AG10803 (cell line): ENCODE measurements around the gene RARG.

Experiments used
- DNase-seq: peaks from one replicate; pipeline ENCODE4 v3.0.0; 2010; ENCODE audit warnings: low read depth
- H3K4me3 ChIP-seq: 2 replicates; pipeline ENCODE4 v1.5.1; 2011; ENCODE audit warnings: mild to moderate bottlenecking, low read length, control low read depth
- TF ChIP-seq, protein P1 (sequence below): conservative IDR thresholded peaks from 2 replicates; pipeline ENCODE4 v1.5.1; 2011; ENCODE audit warnings: mild to moderate bottlenecking, low read length, control low read depth, inconsistent platforms

The RARG gene

DNA sequence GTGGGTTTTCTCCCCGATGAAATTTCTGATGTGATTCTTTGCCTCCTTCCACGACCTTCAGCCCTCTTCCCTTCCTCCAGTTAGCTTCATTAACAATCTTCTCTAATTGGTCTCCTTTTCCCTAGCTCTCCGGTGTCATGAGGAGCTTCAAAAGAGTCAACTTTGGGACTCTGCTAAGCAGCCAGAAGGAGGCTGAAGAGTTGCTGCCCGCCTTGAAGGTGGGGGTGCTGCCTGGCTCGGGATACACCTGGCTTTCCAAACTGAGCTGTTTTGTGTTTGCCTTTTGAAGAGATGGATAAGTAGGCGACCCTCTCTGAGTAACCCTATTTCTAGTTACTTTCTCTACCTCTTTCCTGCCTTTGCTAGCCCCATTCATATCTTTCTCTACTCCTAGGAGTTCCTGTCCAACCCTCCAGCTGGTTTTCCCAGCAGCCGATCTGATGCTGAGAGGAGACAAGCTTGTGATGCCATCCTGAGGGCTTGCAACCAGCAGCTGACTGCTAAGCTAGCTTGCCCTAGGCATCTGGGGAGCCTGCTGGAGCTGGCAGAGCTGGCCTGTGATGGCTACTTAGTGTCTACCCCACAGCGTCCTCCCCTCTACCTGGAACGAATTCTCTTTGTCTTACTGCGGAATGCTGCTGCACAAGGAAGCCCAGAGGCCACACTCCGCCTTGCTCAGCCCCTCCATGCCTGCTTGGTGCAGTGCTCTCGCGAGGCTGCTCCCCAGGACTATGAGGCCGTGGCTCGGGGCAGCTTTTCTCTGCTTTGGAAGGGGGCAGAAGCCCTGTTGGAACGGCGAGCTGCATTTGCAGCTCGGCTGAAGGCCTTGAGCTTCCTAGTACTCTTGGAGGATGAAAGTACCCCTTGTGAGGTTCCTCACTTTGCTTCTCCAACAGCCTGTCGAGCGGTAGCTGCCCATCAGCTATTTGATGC is 36.9 kb upstream of the RARG start:
- peak; percentile 17 for DNase-seq
- TF ChIP-seq, protein P1, sequence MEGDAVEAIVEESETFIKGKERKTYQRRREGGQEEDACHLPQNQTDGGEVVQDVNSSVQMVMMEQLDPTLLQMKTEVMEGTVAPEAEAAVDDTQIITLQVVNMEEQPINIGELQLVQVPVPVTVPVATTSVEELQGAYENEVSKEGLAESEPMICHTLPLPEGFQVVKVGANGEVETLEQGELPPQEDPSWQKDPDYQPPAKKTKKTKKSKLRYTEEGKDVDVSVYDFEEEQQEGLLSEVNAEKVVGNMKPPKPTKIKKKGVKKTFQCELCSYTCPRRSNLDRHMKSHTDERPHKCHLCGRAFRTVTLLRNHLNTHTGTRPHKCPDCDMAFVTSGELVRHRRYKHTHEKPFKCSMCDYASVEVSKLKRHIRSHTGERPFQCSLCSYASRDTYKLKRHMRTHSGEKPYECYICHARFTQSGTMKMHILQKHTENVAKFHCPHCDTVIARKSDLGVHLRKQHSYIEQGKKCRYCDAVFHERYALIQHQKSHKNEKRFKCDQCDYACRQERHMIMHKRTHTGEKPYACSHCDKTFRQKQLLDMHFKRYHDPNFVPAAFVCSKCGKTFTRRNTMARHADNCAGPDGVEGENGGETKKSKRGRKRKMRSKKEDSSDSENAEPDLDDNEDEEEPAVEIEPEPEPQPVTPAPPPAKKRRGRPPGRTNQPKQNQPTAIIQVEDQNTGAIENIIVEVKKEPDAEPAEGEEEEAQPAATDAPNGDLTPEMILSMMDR, result no peak
- H3K4me3 ChIP-seq, result peak overlapping the region; percentile 95

DNA sequence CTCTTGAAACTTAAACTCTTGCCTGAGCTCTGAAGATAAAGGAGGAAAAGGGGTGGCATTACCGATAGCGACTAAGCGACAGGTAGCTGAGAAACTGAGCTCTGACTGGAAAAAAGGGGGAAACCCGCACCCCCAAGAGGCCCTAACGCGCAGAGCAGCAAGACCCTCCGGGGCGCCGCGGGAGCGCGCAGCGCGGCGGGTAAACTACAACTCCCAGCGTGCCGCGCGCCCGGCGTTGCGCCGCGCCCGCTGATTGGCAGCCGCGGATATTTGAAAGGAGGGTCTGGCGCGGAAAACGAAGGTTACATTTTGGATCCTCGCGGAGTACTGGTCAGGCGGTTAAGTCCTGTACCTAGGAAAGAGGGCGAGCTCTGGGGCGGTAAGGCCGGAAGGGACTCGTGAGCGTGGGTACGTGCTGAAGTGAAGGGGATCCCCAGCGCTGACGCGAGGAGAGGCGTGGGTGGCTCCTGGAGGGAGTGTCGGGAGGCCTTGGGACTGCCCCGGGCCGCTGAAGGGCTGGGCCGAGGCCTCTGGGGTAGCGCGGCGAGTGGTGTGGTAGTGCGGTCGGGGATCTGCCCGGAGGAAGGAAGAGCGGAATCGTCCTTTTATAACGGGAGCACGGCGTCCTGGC is 36.1 kb upstream of the RARG start, which contains the start of gene ESPL1:
Gene ESPL1 (plus strand): TSS at position 301 of the 631 bp plus-strand sequence. CDS start 468 bp downstream, outside the sequence.
- TF ChIP-seq, protein P1, result peak; percentile 48
- H3K4me3 ChIP-seq, result peak within 1 kb of the TSS; percentile 95
- DNase-seq, result peak; percentile 54

DNA sequence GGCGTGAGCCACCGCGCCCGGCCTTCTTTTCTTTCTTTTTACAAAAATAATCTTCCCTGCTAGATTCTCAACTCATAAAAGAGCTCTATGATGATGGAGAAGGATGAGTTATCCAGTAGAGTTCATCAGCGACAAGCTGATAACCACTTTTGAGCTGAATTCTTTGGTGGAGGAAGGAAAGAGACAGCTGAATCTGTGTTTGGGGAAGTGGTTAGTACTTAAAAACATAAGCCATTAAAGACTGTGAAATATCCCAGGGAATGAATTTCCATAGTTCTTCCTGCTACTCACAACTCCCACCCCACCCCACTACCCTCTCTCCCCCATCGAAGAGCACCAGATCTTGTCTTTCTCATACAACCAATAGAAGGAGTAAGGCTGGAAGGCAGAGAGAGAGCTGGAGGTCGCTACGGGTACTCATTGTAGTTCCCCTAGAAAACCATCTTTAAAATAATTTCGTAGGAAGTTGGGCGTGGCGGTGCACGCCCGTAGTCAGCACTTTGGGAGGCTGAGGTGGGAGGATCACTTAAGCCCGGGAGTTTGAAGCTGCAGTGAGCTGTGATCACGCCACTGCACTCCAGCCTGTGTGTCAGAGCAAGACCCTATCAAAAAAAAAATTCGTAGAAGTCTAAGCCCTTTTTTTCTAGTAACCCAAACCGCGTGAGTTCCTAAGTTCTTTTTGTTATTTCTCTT is 35.4 kb upstream of the RARG start:
- peak overlapping the region; percentile 95 for H3K4me3 ChIP-seq
- no peak for DNase-seq
- TF ChIP-seq, protein P1, result no peak

DNA sequence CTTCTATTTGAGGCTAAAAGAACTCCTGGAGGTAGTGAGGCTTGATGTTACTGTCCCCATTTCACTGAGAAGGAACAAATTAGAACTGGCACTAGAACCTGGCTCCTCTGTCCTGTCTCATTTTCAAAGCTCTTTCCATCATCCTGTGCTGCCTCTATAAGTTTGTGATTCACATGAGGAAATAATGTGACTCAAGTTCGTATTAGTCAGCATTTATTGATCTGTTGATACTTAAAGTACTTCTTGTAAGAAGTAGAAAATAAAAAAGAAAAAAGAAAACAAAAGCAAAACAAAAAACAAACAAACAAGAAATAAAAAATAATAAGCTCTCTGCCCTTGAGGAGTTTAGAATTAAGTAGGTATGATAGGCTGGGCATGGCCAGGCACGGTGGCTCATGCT is 33.8 kb upstream of the RARG start:
- TF ChIP-seq, protein P1, result no peak
- H3K4me3 ChIP-seq, result no peak overlapping the region
- no peak for DNase-seq

DNA sequence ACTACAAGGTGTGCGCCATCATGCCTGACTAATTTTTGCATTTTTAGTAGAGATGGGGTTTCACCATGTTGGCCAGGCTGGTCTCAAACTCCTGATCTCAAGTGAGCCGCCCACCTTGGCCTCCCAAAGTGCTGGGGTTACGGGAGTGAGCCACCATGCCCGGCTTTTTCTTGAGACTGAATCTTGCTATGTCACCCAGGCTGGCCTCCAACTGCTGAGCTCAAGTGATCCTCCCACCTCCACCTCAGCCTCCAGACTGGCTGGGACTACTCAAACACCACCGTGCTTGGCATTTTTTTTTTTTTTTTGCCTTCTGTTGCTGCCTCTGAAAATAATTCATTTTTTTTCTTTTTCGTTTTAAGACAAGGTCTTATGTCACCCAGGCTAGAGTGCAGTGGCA is 27.9 kb upstream of the RARG start:
- no peak overlapping the region for H3K4me3 ChIP-seq
- TF ChIP-seq, protein P1, result no peak
- no peak for DNase-seq

DNA sequence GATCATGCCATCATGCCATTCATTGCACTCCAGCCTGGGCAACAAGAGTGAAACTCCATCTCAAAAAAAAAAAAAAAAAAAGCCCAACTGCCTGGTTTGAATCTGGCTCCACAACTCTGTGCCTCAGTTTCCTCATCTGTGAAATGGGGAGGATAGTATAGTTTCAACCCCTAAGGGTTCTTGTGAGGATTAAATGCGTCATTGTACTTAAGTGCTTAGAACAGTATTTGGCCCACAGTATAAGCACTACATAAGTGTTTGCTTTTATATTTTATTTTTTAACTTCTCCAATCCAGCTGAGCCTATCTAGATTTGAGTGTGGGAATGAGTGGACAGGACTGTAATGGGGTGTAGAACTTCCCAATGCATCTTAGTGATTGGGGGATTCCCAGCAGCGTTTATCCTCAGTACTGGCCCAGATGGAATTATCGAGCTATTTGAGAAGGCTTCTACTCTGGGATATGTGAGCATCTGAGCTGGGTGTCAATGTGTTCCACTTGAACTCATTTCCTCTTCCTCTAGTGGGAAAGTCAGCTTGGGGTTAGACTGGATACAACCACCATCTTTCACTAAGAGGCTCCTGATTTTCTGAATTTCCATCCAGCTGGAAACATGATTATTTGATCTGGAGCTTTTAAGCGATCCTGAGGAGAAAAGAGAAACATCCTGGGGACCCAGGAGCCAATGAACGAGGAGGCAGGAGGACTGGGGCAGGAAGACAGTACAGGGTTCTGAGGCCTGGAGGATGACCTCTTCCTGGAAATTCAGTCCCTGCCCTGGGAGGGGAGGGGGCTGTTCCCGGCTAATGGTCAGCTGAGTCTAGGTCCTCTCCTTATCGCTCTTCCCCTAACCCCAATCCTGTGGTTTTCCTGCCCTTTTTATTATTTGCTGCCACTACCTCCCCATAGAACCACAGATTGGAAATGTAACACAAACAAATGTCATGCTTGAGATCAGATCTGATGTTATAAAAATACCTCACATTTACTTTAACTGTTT is 26.8 kb upstream of the RARG start:
- TF ChIP-seq, protein P1, result no peak
- no peak overlapping the region for H3K4me3 ChIP-seq
- DNase-seq, result no peak
